ENCODE results near the gene NEIL1.
"Not testable (repeated sequence)": the region's sequence is repeated elsewhere in the genome, so short reads cannot be mapped to it uniquely, and the experiment has no call there.

Gene NEIL1

DNA sequence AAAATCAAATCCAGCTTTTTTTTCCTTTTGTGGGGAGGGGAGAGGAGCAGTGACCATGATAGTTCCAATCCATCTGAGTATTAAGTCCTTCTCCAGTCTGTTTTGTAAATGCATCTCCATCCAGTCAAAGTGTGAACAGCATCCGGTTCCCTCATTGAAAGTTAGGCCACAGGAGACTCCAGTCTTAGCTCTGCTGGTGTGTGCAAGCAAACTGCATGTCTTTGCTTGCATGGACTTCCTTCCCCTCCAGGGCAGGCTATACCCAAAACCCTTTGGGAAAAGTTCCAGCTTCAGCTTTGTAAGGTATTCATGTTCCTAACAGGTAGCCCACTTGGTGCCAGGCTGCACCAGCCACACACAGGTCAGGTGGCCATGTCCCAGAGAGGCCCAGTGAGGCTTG is 24.6 kb downstream of the NEIL1 start:
- no peaks in the 10 kb centered on the region for H3K27me3 Mint-ChIP-seq
- H3K4me1 Mint-ChIP-seq (ENCODE audit: low read depth): peaks cover 26% of the 10 kb centered on the region
- H3K4me3 Mint-ChIP-seq: no peak overlapping the region
- H3K27ac Mint-ChIP-seq: peak overlapping the region; percentile 64
- no peaks in the 10 kb centered on the region for H3K9me3 Mint-ChIP-seq (ENCODE audit: low read depth)
- H3K36me3 Mint-ChIP-seq: no peaks in the 10 kb centered on the region

DNA sequence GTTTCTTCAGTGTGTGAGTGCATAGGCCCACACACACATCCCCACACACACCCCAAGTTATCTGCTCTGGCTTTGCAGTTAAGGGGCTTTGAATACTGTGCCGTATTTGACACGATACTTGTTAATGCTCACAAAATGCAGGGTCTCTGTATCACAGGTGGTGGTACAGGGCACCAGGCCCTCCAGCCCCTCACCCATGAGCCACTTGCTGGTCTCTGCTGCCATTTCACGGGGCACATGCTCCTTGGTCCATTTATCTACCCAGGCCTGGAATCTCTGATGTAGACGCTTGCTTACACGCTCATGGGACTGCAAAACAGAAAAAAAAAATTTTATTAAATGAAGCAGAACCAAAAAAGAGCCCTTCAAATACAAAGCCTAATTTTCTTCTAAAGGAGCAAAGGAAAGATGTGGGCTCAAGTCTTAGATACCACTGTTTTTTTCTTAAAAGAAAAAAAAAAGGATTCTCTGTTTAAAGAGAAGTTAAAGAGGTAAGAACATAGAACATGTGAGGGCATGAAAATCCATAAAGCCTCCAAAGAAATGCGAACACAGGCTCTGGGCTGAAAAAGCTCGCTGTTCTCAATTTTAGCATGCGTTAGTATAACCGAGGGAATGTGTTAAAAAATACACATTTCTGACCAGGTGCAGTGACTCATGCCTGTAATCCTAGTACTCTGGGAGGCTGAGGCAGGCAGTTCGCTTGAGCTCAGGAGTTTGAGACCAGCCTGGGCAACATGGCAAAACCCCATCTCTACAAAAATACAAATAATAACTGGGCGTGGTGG is 25.3 kb downstream of the NEIL1 start:
- Mint-ChIP-seq H3K36me3 (no peaks in the 10 kb centered on the region), H3K4me1 (ENCODE audit: low read depth) (peaks cover 22% of the 10 kb centered on the region), H3K27me3 (no peaks in the 10 kb centered on the region), H3K9me3 (ENCODE audit: low read depth) (no peaks in the 10 kb centered on the region), H3K4me3 (no peak overlapping the region), H3K27ac (no peak overlapping the region)

GRCh38 chr15:75380773-75381172 is 33.9 kb downstream of the NEIL1 start:
- H3K27me3 Mint-ChIP-seq: no peaks in the 10 kb centered on the region
- H3K27ac Mint-ChIP-seq: no peak overlapping the region
- H3K9me3 Mint-ChIP-seq (ENCODE audit: low read depth): no peaks in the 10 kb centered on the region
- peaks cover 2% of the 10 kb centered on the region for H3K36me3 Mint-ChIP-seq
- H3K4me1 Mint-ChIP-seq (ENCODE audit: low read depth): no peaks in the 10 kb centered on the region
- H3K4me3 Mint-ChIP-seq: no peak overlapping the region

- H3K4me3 Mint-ChIP-seq; H3K4me1 Mint-ChIP-seq (ENCODE audit: low read depth); H3K27ac Mint-ChIP-seq; H3K27me3 Mint-ChIP-seq; H3K36me3 Mint-ChIP-seq; H3K9me3 Mint-ChIP-seq (ENCODE audit: low read depth): not testable (repeated sequence)
Measured at GRCh38 chr15:75383986-75384385, 37.1 kb downstream of the NEIL1 start.

GRCh38 chr15:75389791-75390382 is 43.0 kb downstream of the NEIL1 start:
- Mint-ChIP-seq H3K4me1 (ENCODE audit: low read depth) (peaks cover 6% of the 10 kb centered on the region), H3K9me3 (ENCODE audit: low read depth) (no peaks in the 10 kb centered on the region), H3K27me3 (no peaks in the 10 kb centered on the region), H3K27ac (peak overlapping the region; percentile 46), H3K36me3 (peaks cover 8% of the 10 kb centered on the region), H3K4me3 (no peak overlapping the region)

DNA sequence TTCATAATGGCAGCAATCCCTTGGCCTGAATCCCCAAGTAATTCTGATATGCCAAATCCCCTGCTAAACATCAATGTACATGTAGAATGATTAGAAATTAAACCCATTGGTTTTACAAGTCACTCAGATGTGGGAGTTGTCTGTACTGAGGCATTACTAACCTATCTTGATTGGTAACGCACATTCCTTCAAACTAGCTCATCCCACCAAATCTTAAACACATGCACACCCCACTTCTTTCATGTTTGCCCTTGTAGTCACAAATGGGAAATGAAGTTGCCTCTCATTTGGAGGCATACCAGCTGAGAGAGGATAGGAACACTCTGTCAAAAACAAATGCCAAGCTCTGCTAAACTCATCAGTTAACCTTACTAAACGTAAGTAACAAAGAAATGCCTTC is 50.7 kb downstream of the NEIL1 start:
- peaks cover 9% of the 10 kb centered on the region for H3K36me3 Mint-ChIP-seq
- H3K4me3 Mint-ChIP-seq: no peak overlapping the region

GRCh38 chr15:75403892-75404291 is 57.1 kb downstream of the NEIL1 start:
- peaks cover 19% of the 10 kb centered on the region for H3K36me3 Mint-ChIP-seq

More for the DNA sequence above, 50.7 kb downstream of the NEIL1 start:
- Mint-ChIP-seq H3K27ac (no peak overlapping the region), H3K4me1 (ENCODE audit: low read depth) (peaks cover 1% of the 10 kb centered on the region), H3K27me3 (no peaks in the 10 kb centered on the region), H3K9me3 (ENCODE audit: low read depth) (no peaks in the 10 kb centered on the region)

More at GRCh38 chr15:75403892-75404291, 57.1 kb downstream of the NEIL1 start:
- Mint-ChIP-seq H3K4me3 (no peak overlapping the region), H3K9me3 (ENCODE audit: low read depth) (no peaks in the 10 kb centered on the region), H3K27me3 (no peaks in the 10 kb centered on the region), H3K27ac (peak overlapping the region; percentile 41), H3K4me1 (ENCODE audit: low read depth) (peaks cover 17% of the 10 kb centered on the region)
